CD4-positive, alpha-beta T cell treated with Interleukin-15 for 1 hour (primary cell): ENCODE data around the gene CBX4.

ENCODE experiments used
- DNase-seq: peaks from one replicate; pipeline ENCODE4 v3.0.0-alpha.2; 2020

The CBX4 gene

GRCh38 chr17:79810130-79811010, 28.9 kb downstream of the CBX4 start:
- DNase-seq: peak; percentile 84

- DNase-seq: no peak
These were observed 29.6 kb downstream of the CBX4 start for GRCh38 chr17:79809530-79810129.

- DNase-seq: no peak
These were observed 30.3 kb downstream of the CBX4 start for GRCh38 chr17:79808763-79809529.

- no peak for DNase-seq
These were observed 32.1 kb downstream of the CBX4 start for GRCh38 chr17:79806863-79807720.

- no peak for DNase-seq
These were observed 32.8 kb downstream of the CBX4 start for GRCh38 chr17:79806446-79806760.

GRCh38 chr17:79804856-79805696, 34.2 kb downstream of the CBX4 start:
- DNase-seq: no peak

- peak; percentile 55 for DNase-seq
These were observed 35.0 kb downstream of the CBX4 start for GRCh38 chr17:79803997-79804855.

GRCh38 chr17:79803421-79803996, 35.7 kb downstream of the CBX4 start:
- DNase-seq: no peak

GRCh38 chr17:79802736-79803420, 36.4 kb downstream of the CBX4 start:
- DNase-seq: no peak

GRCh38 chr17:79802039-79802735, 37.1 kb downstream of the CBX4 start:
- no peak for DNase-seq

GRCh38 chr17:79801156-79802038, 37.8 kb downstream of the CBX4 start:
- no peak for DNase-seq

- DNase-seq: peak; percentile 38
These were observed 38.7 kb downstream of the CBX4 start for GRCh38 chr17:79800325-79801155.

GRCh38 chr17:79799538-79800324, 39.5 kb downstream of the CBX4 start:
- no peak for DNase-seq

GRCh38 chr17:79799174-79799537, 40.1 kb downstream of the CBX4 start:
- DNase-seq: no peak

- no peak for DNase-seq
These were observed 40.7 kb downstream of the CBX4 start for GRCh38 chr17:79798299-79799173.
